Muscle of back (tissue), 11 donors: ENCODE data around the gene ARMC6. TPM values are rescaled to one million over a fixed set of nuclear protein-coding genes. Genes with fewer than 3 reads are reported as not detected.
"Not testable (repeated sequence)": the region's sequence is repeated elsewhere in the genome, so short reads cannot be mapped to it uniquely, and the experiment has no call there.

ENCODE experiments used
- DNase-seq, 3 donors: peaks; one replicate each; pipeline versions ENCODE4 v3.0.0 to v3.0.0-alpha.2; 2013
- polyA plus RNA-seq, 10 donors: library from polyadenylated mRNA; unstranded; fragments of 120-200 nt; gene quantifications; one replicate each; pipeline ENCODE4 v1.2.1, GENCODE V29; 2013; ENCODE audit not compliant: insufficient read length in 10 of 10

The ARMC6 gene
- polyA plus RNA-seq, 10 donors, result 20.5 to 33.1 (median 29.5) TPM

GRCh38 chr19:19021115-19021514, 12.3 kb upstream of the ARMC6 start:
- peak in 1 of 3 donors; percentile 10 for DNase-seq

GRCh38 chr19:19022380-19022961, 10.9 kb upstream of the ARMC6 start:
- no peak for DNase-seq

GRCh38 chr19:19023376-19023775, 10.0 kb upstream of the ARMC6 start:
- DNase-seq, result not testable (repeated sequence)

- DNase-seq, result no peak
Observed at GRCh38 chr19:19025861-19026260, 7.5 kb upstream of the ARMC6 start.

- DNase-seq, result no peak
Observed at GRCh38 chr19:19026299-19026971, 7.0 kb upstream of the ARMC6 start.

GRCh38 chr19:19027228-19027627, 6.2 kb upstream of the ARMC6 start:
- no peak for DNase-seq

- no peak for DNase-seq
Observed at GRCh38 chr19:19028526-19028925, 4.9 kb upstream of the ARMC6 start.

- DNase-seq, result no peak
Observed at GRCh38 chr19:19031891-19032290, 1.5 kb upstream of the ARMC6 start.

- DNase-seq, result peak; percentile 84 to 95 (median 92)
Observed at GRCh38 chr19:19032420-19033175, 805 bp upstream of the ARMC6 start.

GRCh38 chr19:19033176-19033425, 302 bp upstream of the ARMC6 start:
- DNase-seq, result no peak

- peak; percentile 17 to 47 (median 27) for DNase-seq
Observed at GRCh38 chr19:19034204-19034624, 811 bp downstream of the ARMC6 start.

GRCh38 chr19:19039901-19040300, 6.5 kb downstream of the ARMC6 start:
- DNase-seq, result no peak

GRCh38 chr19:19040417-19040816, 7.0 kb downstream of the ARMC6 start:
- DNase-seq, result no peak

- no peak for DNase-seq
Observed at GRCh38 chr19:19042732-19043280, 9.4 kb downstream of the ARMC6 start.

- no peak for DNase-seq
Observed at GRCh38 chr19:19043481-19043880, 10.1 kb downstream of the ARMC6 start.

- DNase-seq, result no peak
Observed at GRCh38 chr19:19043881-19044280, 10.5 kb downstream of the ARMC6 start.

- DNase-seq, result no peak
Observed at GRCh38 chr19:19049406-19049805, 16.0 kb downstream of the ARMC6 start.

- DNase-seq, result no peak
Observed at GRCh38 chr19:19050104-19050503, 16.7 kb downstream of the ARMC6 start.

GRCh38 chr19:19050731-19051130, 17.3 kb downstream of the ARMC6 start:
- DNase-seq, result no peak

- DNase-seq, result no peak
Observed at GRCh38 chr19:19051478-19052213, 18.2 kb downstream of the ARMC6 start.

GRCh38 chr19:19052921-19053320, 19.5 kb downstream of the ARMC6 start:
- no peak for DNase-seq
